SH-SY5Y (cell line): ENCODE measurements around the gene PPM1A.

Experiments used
- GATA2 ChIP-seq: IDR thresholded peaks from 2 replicates; pipeline ENCODE4 v1.6.1; 2011; ENCODE audit warnings: mild to moderate bottlenecking, low read depth, low read length
- GATA3 ChIP-seq: IDR thresholded peaks from 2 replicates; pipeline ENCODE4 v1.6.1; 2011; ENCODE audit warnings: low read depth, mild to moderate bottlenecking, low read length, moderate library complexity

PPM1A gene

GRCh38 chr14:60331201-60332045 is 82.4 kb downstream of the PPM1A start:
- TF ChIP-seq GATA2: no peak
- TF ChIP-seq GATA3: no peak

- no peak for TF ChIP-seq GATA2
- no peak for TF ChIP-seq GATA3
Observed at GRCh38 chr14:60332046-60332399, 83.0 kb downstream of the PPM1A start.

- TF ChIP-seq GATA3 (no peak), GATA2 (no peak)
Observed at GRCh38 chr14:60332869-60333268, 83.8 kb downstream of the PPM1A start.

- no peak for TF ChIP-seq GATA3
- TF ChIP-seq GATA2: no peak
Observed at GRCh38 chr14:60339571-60339970, 90.5 kb downstream of the PPM1A start.

- no peak for TF ChIP-seq GATA2
- no peak for TF ChIP-seq GATA3
Observed at GRCh38 chr14:60343571-60344071, 94.6 kb downstream of the PPM1A start.

- TF ChIP-seq GATA2 (no peak), GATA3 (no peak)
Observed at GRCh38 chr14:60344751-60345150, 95.7 kb downstream of the PPM1A start.

GRCh38 chr14:60346706-60347105 is 97.7 kb downstream of the PPM1A start:
- TF ChIP-seq GATA3: no peak
- no peak for TF ChIP-seq GATA2

- TF ChIP-seq GATA2: no peak
- TF ChIP-seq GATA3: no peak
Observed at GRCh38 chr14:60348211-60348610, 99.2 kb downstream of the PPM1A start.
